Measurements from ENCODE around the gene MERTK. TPM values are rescaled to one million over a fixed set of nuclear protein-coding genes. Genes with fewer than 3 reads are reported as not detected.
A peak's percentile ranks its signal among the peaks of the same experiment; 100 is the strongest.

The MERTK gene
- total and polyA plus RNA-seq, 2 of the 13 experiments (the other 11 are each of a cell fraction or from before 2014, with no cell fraction given), result 37.3 to 44.7 TPM

- H3K79me2 ChIP-seq (ENCODE audit: insufficient read depth, low read length), result peaks cover 83% of the 10 kb centered on the region
- CTCF ChIA-PET (ENCODE audit: low intra/inter-chr PET ratio, low total read pairs), result no interaction called here
- no TSS peak for BruUV-seq (replicated peaks)
- TF ChIP-seq, protein P1, sequence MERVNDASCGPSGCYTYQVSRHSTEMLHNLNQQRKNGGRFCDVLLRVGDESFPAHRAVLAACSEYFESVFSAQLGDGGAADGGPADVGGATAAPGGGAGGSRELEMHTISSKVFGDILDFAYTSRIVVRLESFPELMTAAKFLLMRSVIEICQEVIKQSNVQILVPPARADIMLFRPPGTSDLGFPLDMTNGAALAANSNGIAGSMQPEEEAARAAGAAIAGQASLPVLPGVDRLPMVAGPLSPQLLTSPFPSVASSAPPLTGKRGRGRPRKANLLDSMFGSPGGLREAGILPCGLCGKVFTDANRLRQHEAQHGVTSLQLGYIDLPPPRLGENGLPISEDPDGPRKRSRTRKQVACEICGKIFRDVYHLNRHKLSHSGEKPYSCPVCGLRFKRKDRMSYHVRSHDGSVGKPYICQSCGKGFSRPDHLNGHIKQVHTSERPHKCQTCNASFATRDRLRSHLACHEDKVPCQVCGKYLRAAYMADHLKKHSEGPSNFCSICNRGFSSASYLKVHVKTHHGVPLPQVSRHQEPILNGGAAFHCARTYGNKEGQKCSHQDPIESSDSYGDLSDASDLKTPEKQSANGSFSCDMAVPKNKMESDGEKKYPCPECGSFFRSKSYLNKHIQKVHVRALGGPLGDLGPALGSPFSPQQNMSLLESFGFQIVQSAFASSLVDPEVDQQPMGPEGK (CRISPR knock-in tag; IDR thresholded peaks at IDR 0.05), result 0 out of 2 replicates have a peak, but pooled peaks have one; percentile 7
- no peak for TF ChIP-seq ZNF737 (CRISPR knock-in tag; IDR thresholded peaks at IDR 0.05; ENCODE audit: borderline replicate concordance)
- TF ChIP-seq SMC3 (IDR thresholded peaks at IDR 0.05; ENCODE audit: low read length), result peak; percentile 42; the same call in 1 of the 2 replicates
- TF ChIP-seq PHF20 (CRISPR knock-in tag; IDR thresholded peaks at IDR 0.05), result no peak
- TF ChIP-seq ZEB1 (IDR thresholded peaks at IDR 0.05; ENCODE audit: insufficient replicate concordance, low read depth), result no peak
- TF ChIP-seq DRAP1 (CRISPR knock-in tag; IDR thresholded peaks at IDR 0.05), result 0 out of 2 replicates have a peak, but pooled peaks have one; percentile 14
- no peak for TF ChIP-seq SALL2 (CRISPR knock-in tag; IDR thresholded peaks at IDR 0.05)
- TF ChIP-seq MTERF4 (CRISPR knock-in tag; IDR thresholded peaks at IDR 0.05), result no peak
- TF ChIP-seq EHMT2 (IDR thresholded peaks at IDR 0.05; ENCODE audit: borderline replicate concordance, low read depth, low read length), result no peak
- no peak for TF ChIP-seq ZNF749 (CRISPR knock-in tag; IDR thresholded peaks at IDR 0.05; ENCODE audit: borderline replicate concordance)
- TF ChIP-seq KDM4B (CRISPR knock-in tag; IDR thresholded peaks at IDR 0.05), result no peak
- peak; percentile 49 for TF ChIP-seq STAG1 (CRISPR knock-in tag; IDR thresholded peaks at IDR 0.05)
- 0 out of 2 replicates have a peak, but pooled peaks have one; percentile 18 for TF ChIP-seq POGZ (CRISPR knock-in tag; IDR thresholded peaks at IDR 0.05)
- 0 out of 2 replicates have a peak, but pooled peaks have one; percentile 6 for TF ChIP-seq ZNF333 (CRISPR knock-in tag; IDR thresholded peaks at IDR 0.05; ENCODE audit: borderline replicate concordance)
- TF ChIP-seq RAD21 (CRISPR knock-in tag; IDR thresholded peaks at IDR 0.05), result peak; percentile 36; the same call in 1 of the 2 replicates
- TF ChIP-seq ZMYM2 (CRISPR knock-in tag; IDR thresholded peaks at IDR 0.05), result no peak
- peak; percentile 11 for TF ChIP-seq TEAD3 (CRISPR knock-in tag; optimal IDR thresholded peaks at IDR 0.05; ENCODE audit: borderline replicate concordance)
- 0 out of 2 replicates have a peak, but pooled peaks have one; percentile 24 for TF ChIP-seq ZNF230 (CRISPR knock-in tag; IDR thresholded peaks at IDR 0.05)
- TF ChIP-seq CTCF (CRISPR knock-in tag; IDR thresholded peaks at IDR 0.05), result peak; percentile 58
- TF ChIP-seq SMAD1 (CRISPR knock-in tag; IDR thresholded peaks at IDR 0.05; ENCODE audit: borderline replicate concordance, low read depth), result 0 out of 2 replicates have a peak, but pooled peaks have one; percentile 17
- TF ChIP-seq MAX (IDR thresholded peaks at IDR 0.05), result peak; percentile 47; the same call in 1 of the 2 replicates
These were observed 21.0 kb downstream of the MERTK start for GRCh38 chr2:111919365-111919764.

More at GRCh38 chr2:111919365-111919764, 21.0 kb downstream of the MERTK start:
- Histone ChIP-seq H3K9ac (ENCODE audit: insufficient read depth, low read depth, low read length) (peak overlapping the region; percentile 66), H3K9me3 (ENCODE audit: low read length) (no peaks in the 10 kb centered on the region), H2AFZ (ENCODE audit: low read length) (no peak overlapping the region), H3K27me3 (ENCODE audit: control insufficient read depth in 1 of 2, insufficient read depth in 2 of 2, low read length in 2 of 2) (no peaks in the 10 kb centered on the region), H3K4me3 (replicated peaks in 1 of 3; ENCODE audit: insufficient read depth in 1 of 3, low read depth in 2 of 3, low read length in 3 of 3) (peak overlapping the region in 1 of 3 experiments; percentile 58; a peak in 2 of 6 replicates), H4K20me1 (ENCODE audit: insufficient read depth, low read length) (no peaks in the 10 kb centered on the region), H3K4me1 (ENCODE audit: insufficient read depth, low read length) (peaks cover 44% of the 10 kb centered on the region), H3K4me2 (ENCODE audit: low read depth, low read length) (peak overlapping the region; percentile 80), H3K36me3 (replicated peaks in 1 of 2; ENCODE audit: control insufficient read depth in 1 of 2, insufficient read depth in 2 of 2, low read length in 2 of 2) (peaks cover 9 to 30% of the 10 kb centered on the region in 2 experiments), H3K27ac (ENCODE audit: extremely low read length, insufficient read depth, low read length) (peak overlapping the region; percentile 87)
- WGBS (ENCODE audit: low lambda C conversion rate), result 64% methylated on average over 2 of the region's 2 CpGs
- FAIRE-seq (no peak), ATAC-seq (peak; percentile 58), DNase-seq (ENCODE audit: low spot score) (peak; percentile 56)
- POLR2A ChIA-PET, result interaction anchor here (0.6 to 2.6 kb wide), 8 partner anchors 9 to 95 kb away, joined by 3 to 17 read pairs (median 4); partner anchors contain the start of gene MERTK
- intact Hi-C loops (cut with micrococcal nuclease; ENCODE audit: unreplicated experiment) (loop anchor here (2.0 kb wide), 1 partner anchor 19 kb away; no protein-coding TSS in a partner anchor), in situ Hi-C loops (cut with HindIII; ENCODE audit: extremely low pct_ligation_motif_present, low pct_unique_long_range_greater_than_20kb) (no loop called here)
